Keratinocyte (primary cell): ENCODE measurements around the gene COMMD4. TPM values are rescaled to one million over a fixed set of nuclear protein-coding genes. Genes with fewer than 3 reads are reported as not detected.
"Not testable (repeated sequence)": the region's sequence is repeated elsewhere in the genome, so short reads cannot be mapped to it uniquely, and the experiment has no call there.

Experiments
- DNase-seq: peaks from one replicate; pipeline ENCODE4 v3.0.0-alpha.2; 2011; ENCODE audit warnings: low read depth, missing footprints, low spot score
- FAIRE-seq: peaks from 2 replicates; lab custom pipeline; 2011; peaks lifted over from hg19 to GRCh38; lab: Jason Lieb, UNC
- H2AFZ ChIP-seq: 2 replicates; pipeline ENCODE4 v1.6.0; 2012; ENCODE audit warnings: low read length, control low read depth, inconsistent platforms; ENCODE audit not compliant: control insufficient read depth
- H3K27ac ChIP-seq: 2 replicates; pipeline ENCODE4 v1.5.1; 2011; ENCODE audit warnings: low read length; ENCODE audit not compliant: control insufficient read depth, insufficient read depth
- H3K27me3 ChIP-seq: 3 replicates; pipeline ENCODE4 v1.6.0; 2011; ENCODE audit warnings: low read length; ENCODE audit not compliant: control insufficient read depth, insufficient read depth; ENCODE audit errors: extremely low read depth
- H3K36me3 ChIP-seq, 2 experiments: 2 replicates in 1 of 2; 3 replicates in 1 of 2; pipeline ENCODE4 v1.5.1; 2011; ENCODE audit warnings: low read length in 2 of 2, mild to moderate bottlenecking in 1 of 2; ENCODE audit not compliant: control insufficient read depth in 2 of 2, insufficient read depth in 2 of 2; ENCODE audit errors: extremely low read depth in 1 of 2
- H3K4me1 ChIP-seq: 3 replicates; pipeline ENCODE4 v1.5.1; 2011; ENCODE audit warnings: low read length; ENCODE audit not compliant: control insufficient read depth, insufficient read depth; ENCODE audit errors: extremely low read depth
- H3K4me2 ChIP-seq: 3 replicates; pipeline ENCODE4 v1.6.0; 2011; ENCODE audit warnings: low read depth, low read length; ENCODE audit not compliant: control insufficient read depth, insufficient read depth; ENCODE audit errors: extremely low read depth
- H3K4me3 ChIP-seq, 3 experiments: fragments of 200-600 bp in 1 of 3; sonication (generic) in 1 of 3; 2 replicates in 2 of 3; 3 replicates in 1 of 3; pipeline ENCODE4 v1.5.1; 2011 to 2016; ENCODE audit warnings: low read length in 3 of 3, mild to moderate bottlenecking in 3 of 3, control low read depth in 2 of 3, inconsistent platforms in 1 of 3, low read depth in 1 of 3, mixed read lengths in 1 of 3, mixed run types in 1 of 3, moderate library complexity in 1 of 3; ENCODE audit not compliant: control insufficient read depth in 2 of 3, insufficient read depth in 2 of 3; ENCODE audit errors: extremely low read depth in 1 of 3
- H3K79me2 ChIP-seq: 2 replicates; pipeline ENCODE4 v1.6.0; 2012; ENCODE audit warnings: low read length; ENCODE audit not compliant: control insufficient read depth, insufficient read depth
- H3K9ac ChIP-seq: 3 replicates; pipeline ENCODE4 v1.6.0; 2011; ENCODE audit warnings: low read length; ENCODE audit not compliant: control insufficient read depth, insufficient read depth; ENCODE audit errors: extremely low read depth
- H3K9me1 ChIP-seq: 3 replicates; pipeline ENCODE4 v1.6.0; 2011; ENCODE audit warnings: low read length; ENCODE audit not compliant: control insufficient read depth, insufficient read depth; ENCODE audit errors: extremely low read depth
- H3K9me3 ChIP-seq: 2 replicates; pipeline ENCODE4 v1.5.1; 2012; ENCODE audit warnings: low read depth, low read length; ENCODE audit not compliant: control insufficient read depth
- H4K20me1 ChIP-seq: 3 replicates; pipeline ENCODE4 v1.6.0; 2011; ENCODE audit warnings: low read length; ENCODE audit not compliant: control insufficient read depth, insufficient read depth; ENCODE audit errors: extremely low read depth
- CTCF ChIP-seq, 3 experiments: IDR thresholded peaks in 1 of 3; conservative IDR thresholded peaks in 1 of 3; optimal IDR thresholded peaks in 1 of 3; 2 replicates in 2 of 3; 3 replicates in 1 of 3; pipeline versions ENCODE3 to v1.5.1; 2011; ENCODE audit warnings: low read length in 3 of 3, mild to moderate bottlenecking in 3 of 3, moderate library complexity in 2 of 3, control low read depth in 1 of 3, inconsistent platforms in 1 of 3; ENCODE audit not compliant: insufficient read depth in 2 of 3; ENCODE audit errors: extremely low read depth in 1 of 3
- EZH2 ChIP-seq: IDR thresholded peaks from one replicate; pipeline ENCODE4 v1.6.1; 2012; ENCODE audit warnings: inconsistent platforms, mild to moderate bottlenecking, low read length, moderate library complexity
- dilution Hi-C: fragments of 300-500 bp; cut with MboI; formaldehyde crosslinking; loops from one replicate; pipeline ENCODE4 v1.7.0; 2020; ENCODE audit warnings: low sequenced_read_pairs; ENCODE audit not compliant: extremely low pct_ligation_motif_present
- polyA plus RNA-seq, 5 experiments: library from polyadenylated mRNA; depleted of rRNA in 3 of 5; stranded (reverse) in 3 of 5; stranded (forward) in 1 of 5; unstranded in 1 of 5; fragments of >200 nt; gene quantifications; 1 replicate in 1 of 5; 2 replicates in 3 of 5; 3 replicates in 1 of 5; pipeline versions ENCODE4 v1.2.1 to v1.2.3, GENCODE V29; 2011 to 2012; ENCODE audit warnings: missing spikeins in 2 of 5, low read depth in 1 of 5, low replicate concordance in 1 of 5

The COMMD4 gene
- polyA plus RNA-seq, 1 donor (not counting 4 experiments of a cell fraction or from before 2014, with no cell fraction given), result 48.2 TPM

- dilution Hi-C loops, H3K9me1 ChIP-seq, H2AFZ ChIP-seq, DNase-seq, H4K20me1 ChIP-seq, H3K79me2 ChIP-seq, H3K9ac ChIP-seq, H3K27me3 ChIP-seq, H3K4me2 ChIP-seq, H3K9me3 ChIP-seq, FAIRE-seq, H3K27ac ChIP-seq, H3K36me3 ChIP-seq, H3K4me3 ChIP-seq: not testable (repeated sequence)
- peaks cover 12% of the 10 kb centered on the region for H3K4me1 ChIP-seq
These were observed 2.0 kb upstream of the COMMD4 start for GRCh38 chr15:75333654-75334419.

- Histone ChIP-seq H3K9ac (peak overlapping the region; percentile 84), H3K27ac (peak overlapping the region; percentile 54), H3K4me1 (peaks cover 12% of the 10 kb centered on the region), H3K9me1 (no peaks in the 10 kb centered on the region), H3K27me3 (no peaks in the 10 kb centered on the region), H4K20me1 (no peaks in the 10 kb centered on the region), H3K79me2 (peaks cover 6% of the 10 kb centered on the region), H3K36me3 (peaks cover 0 to 8% of the 10 kb centered on the region in 2 experiments), H2AFZ (peak overlapping the region; percentile 85), H3K9me3 (no peaks in the 10 kb centered on the region), H3K4me2 (peak overlapping the region; percentile 98), H3K4me3 (peak overlapping the region; percentile 73 to 88 (median 74))
- dilution Hi-C loops, result no loop called here
- no peak for TF ChIP-seq CTCF (optimal IDR thresholded peaks at IDR 0.05 in 1 of 3, IDR thresholded peaks at IDR 0.05 in 1 of 3, conservative IDR thresholded peaks at IDR 0.05 in 1 of 3; ENCODE audit: extremely low read depth in 1 of 3, insufficient read depth in 2 of 3, low read length in 3 of 3)
- TF ChIP-seq EZH2, result no peak
- no peak for DNase-seq
- FAIRE-seq, result no peak
These were observed 554 bp upstream of the COMMD4 start for GRCh38 chr15:75335313-75335704.
